GM18502 (cell line): ENCODE measurements around the gene C22orf39.

Experiments used
- ATAC-seq: cut with Tn5 transposase; IDR thresholded peaks from one replicate; pipeline ENCODE4 v1.9.1; 2021; ENCODE audit warnings: mild to moderate bottlenecking; ENCODE audit not compliant: unreplicated experiment, poor library complexity

Gene C22orf39

DNA sequence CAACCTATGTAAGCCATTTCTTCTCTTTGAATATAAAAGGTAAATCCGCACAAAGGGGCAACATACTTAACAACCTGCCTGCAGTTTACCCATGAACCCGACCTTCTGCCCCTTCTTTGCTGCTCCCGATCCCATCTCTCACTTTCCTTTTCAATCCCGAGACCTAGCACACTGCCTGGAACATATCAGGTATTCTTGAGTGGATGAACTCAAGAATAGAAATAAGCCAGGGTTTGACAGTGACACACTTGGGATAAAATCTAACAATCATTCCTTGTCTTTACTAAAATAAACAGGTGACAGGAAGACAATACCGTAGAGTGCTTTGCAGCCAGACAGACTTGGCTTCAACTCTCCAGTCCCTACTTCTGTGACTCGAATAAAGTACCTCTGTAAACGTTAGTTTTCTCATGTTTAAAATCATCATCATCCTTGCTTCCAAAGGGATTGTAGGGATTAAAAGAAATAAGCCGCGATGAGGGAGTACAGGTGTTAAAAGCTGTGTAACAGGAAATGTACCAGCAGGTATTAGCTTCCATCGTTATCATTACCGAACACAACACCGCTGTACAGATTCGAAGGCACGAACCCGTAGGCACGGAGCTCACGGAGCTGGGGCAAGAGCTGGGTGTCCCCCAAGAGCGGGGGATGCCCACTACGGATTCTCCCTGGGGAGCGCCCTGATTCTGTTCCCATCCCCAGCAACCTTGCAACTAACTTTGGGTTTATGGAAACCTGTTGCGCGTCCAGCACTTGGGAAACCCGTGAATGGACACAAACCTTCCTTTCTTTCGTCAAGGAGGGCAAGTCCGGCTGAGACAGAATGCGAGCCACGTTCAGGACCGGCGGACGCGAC, 30.8 kb upstream of the C22orf39 start:
- no peak for ATAC-seq

DNA sequence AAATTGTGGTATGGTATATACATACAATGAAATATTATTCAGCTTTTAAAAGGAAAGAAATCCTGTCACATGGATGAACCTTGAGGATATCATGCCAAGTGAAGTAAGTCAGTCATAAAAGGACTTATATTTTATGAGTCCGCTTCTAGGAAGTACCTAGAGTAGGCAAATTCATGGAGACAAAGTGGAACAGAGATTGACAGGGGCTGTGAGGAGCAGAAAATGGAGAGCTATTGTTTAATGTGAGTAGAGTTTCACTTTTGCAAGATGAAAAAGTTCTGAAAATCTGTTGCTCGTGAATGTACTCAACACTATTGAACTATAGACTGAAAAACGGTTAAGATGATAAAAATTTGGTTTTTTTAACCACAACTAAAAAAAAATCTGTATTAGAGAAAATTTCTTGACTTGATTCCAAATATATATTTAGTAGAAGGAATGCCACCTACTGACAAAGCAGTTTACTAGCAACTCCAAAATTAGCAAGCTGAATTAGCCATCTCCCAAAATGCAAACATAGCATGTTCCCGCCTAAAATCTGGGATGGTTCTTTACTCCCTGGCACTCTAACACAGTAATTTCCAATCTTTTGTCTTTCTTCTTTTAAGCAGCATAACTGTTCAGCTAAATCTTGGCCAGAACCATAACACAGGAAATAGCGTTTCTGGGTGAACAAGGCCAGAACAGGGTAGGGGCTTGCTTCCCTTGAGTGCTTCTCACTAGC, 30.0 kb upstream of the C22orf39 start:
- ATAC-seq, result no peak

DNA sequence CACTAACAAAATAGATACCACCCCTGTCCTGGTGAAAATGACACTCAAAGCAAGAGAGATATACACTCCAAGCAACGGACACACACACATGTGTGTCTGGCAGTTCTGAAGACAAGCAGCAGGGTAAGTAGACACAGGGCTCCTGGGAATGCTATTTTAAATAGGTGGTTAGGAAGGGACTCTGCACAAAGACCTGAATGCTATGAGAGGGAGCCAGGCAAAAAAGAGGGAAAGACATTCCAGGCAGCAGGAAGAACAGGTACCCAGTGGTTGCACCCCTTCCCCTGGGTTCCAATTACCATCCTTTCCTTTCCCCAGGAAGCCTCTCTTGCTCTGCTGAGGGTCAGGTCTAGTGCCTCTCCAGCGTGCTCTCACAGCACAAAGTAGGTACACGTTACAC, 28.5 kb upstream of the C22orf39 start:
- no peak for ATAC-seq

DNA sequence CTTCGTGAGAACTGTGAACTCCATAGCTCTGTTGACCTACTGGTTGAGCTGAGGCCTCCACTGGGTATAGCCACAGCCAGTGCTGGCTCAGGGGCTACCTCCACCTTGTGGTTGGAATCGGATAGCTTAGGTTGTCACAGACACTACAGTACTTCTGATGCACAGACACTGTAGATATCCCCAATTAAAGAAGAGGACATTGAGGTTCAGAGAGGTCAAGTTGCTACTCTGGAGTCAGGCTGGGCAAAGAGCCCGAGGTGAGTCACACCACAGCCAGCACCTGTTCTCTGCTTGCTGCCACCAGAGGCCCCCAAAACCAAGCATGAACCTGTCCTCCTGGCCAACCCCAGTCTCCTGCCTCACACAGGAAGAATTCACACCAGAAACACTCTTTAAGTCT, 26.1 kb upstream of the C22orf39 start:
- no peak for ATAC-seq

DNA sequence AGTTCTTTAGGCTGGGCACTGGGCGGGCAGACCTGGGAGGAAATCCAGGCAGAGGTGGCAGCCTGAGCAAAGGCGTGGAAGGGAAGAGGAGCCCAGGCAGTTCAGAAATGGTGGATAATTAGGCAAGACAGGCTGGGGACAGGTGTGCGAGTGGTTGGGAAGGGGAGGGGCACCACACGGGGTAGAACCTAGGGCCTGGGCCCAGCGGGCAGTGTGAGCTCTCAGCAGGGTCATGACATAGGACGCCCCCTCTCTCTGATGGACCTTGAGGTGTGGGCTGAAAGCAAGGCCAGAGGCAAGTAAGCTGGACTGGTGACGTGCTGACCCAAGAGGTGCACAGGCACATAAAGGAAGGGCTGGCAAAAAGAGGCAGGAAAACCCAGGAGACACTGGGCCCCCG, 24.7 kb upstream of the C22orf39 start:
- no peak for ATAC-seq

DNA sequence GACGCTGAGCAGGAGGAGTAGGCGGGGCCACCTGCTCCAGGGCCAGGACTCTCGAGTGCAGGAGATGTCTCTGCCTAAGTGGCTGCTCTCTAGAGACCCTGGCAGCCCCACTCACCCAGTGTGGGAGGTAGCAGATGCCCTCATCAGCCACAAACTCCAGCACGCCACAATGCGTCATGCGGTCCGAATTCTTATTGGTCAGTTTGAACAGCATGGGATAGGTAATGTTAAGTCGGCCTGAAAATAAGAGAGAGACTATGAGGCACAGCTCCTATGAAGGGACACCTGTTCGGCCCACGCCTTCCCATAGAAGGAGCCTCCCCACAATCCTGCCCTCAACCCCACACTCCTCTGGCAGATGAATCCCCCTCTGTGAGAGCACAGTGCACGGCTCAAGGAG, 24.1 kb upstream of the C22orf39 start:
- no peak for ATAC-seq

DNA sequence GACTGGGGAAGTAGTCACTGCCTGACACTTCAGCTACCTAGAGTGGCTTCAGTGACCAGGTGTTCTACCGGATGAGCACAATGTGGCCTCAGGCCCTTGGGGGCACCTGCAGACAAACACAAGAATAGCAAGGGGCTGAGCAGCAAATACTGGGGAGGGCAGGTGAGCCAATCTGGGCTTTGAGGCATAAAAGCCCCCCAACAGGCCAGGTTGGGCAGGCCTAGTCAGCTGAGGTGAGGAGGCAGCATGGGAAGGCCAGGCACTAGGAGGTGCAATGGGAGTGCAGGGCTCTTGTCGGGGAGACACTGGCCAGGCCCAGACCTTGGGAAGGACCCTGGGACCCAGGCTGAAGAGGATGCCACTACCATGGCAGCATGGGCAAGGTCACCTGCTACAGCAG, 22.5 kb upstream of the C22orf39 start:
- ATAC-seq, result no peak

DNA sequence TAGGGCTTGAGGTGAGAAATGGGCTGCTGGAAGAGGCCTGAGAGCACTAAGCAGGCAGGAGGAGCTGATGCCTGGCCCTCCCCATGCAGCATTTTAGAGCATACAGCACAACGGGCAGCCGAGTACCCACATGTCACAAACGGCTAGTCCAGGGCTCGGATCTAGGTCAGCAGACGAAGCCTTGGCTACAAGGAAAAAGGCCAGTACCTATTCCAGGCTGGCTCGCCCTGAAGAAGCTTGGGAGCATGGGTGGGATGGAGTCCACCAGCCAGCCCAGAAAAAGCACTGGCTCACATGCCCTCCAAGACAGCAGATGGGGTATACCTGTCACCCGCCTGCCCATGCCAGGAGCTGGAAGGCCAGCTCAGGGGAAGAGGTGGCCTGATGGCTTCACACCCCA, 21.9 kb upstream of the C22orf39 start:
- no peak for ATAC-seq

DNA sequence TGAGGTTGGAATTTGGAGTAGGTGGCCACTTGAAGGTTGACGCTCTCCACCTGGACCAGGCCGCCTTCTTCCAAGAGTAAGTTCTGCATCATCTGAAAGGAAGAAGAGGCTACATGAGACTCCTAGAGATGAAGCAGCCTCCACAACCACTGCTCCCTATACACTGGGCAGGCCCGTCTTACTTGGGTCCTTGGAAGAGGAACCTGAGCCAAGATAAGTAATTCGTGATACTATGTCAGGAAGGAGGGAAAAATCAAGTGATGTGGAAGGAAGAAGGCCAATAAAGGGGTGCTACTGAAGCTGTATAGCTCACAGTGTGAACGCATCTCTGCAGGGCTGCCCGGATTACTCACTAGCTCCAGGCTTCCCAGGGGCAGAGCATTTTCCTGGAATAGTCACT, 20.4 kb upstream of the C22orf39 start:
- ATAC-seq, result no peak

DNA sequence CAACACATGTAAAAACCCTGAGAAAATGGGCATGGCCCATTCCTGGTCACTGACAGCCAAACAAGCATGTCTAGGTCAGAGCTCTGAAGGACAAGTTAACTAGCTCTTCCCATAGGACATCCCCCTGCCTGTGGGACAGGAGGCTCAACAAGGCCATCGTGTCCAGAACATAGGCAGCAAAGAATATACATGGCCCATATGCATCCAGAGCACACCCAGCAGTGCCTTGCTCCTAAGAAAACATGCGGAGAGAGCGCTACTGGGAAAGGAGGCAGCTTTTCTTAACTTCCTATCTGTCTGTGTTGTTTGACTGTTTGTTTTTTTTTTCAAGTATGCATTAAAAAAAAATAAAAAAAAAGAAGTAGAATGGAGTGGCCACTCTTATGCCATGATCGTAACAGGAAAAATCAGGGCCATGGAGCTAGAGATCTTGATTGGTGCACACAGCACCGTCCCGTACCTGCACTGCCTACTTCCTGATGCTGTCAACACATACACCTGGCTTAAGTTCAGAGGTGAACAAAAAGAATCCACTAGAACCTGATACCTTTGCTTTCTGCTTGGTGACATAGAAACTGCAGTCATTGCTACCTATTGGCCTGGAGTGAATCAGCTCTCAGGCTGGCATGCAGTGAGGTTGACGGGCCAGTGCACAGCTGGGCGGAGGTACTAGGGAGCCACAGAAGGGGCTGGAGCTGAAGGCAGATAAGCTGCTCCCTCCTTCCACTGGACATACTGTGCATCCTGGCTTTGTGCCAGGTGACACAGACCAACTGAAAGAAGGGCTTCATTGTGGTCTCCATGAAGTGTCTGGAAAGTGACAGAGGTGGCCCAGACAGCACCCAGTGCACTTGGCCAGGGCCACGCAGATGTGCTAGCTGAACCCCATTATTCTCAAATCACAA, 19.6 kb upstream of the C22orf39 start:
- ATAC-seq, result no peak

DNA sequence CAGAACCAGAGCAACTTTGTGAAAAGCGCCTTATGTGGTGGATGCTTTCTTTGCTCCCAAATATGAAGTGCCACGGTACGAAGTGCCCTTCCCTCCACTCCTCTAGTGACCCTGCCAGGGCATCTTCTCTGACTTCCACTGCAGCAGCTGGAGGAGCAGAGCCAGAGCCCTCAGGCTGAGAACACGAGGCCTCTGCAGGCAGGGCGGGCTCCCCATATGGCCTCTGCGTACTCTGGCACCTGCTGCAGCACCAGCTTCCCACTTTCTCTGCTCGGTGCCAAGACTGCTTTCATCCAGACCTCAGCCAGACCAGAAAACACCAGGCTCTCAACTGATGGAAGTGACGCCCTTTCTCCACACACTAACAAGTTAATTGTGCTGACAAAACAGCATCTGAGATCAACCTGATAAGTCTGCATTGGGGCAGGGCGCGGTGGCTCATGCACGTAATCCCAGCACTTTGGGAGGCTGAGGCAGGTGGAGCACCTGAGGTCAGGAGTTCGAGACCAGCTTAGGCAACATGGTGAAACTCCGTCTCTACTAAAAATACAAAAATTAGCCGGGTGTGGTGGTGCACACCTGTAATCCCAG, 18.7 kb upstream of the C22orf39 start:
- no peak for ATAC-seq

DNA sequence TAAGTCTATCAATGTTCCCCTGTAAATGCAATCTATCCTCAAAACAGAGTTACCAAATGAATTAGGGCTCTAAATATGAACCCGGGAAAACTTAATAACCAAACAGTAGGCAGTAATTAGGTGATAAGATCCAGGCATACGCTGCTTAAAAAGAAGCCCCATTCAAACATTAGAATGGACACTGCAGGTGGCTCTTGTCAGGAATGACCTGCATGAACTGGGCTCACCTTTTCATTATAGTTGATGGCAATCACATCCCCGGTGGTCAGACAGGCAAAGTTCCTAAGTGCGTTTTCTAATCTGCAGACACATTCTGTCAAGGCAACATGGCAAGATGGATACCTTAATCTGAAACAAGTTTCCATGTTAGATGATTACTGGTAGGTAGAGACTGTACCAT, 17.5 kb upstream of the C22orf39 start:
- ATAC-seq, result no peak

DNA sequence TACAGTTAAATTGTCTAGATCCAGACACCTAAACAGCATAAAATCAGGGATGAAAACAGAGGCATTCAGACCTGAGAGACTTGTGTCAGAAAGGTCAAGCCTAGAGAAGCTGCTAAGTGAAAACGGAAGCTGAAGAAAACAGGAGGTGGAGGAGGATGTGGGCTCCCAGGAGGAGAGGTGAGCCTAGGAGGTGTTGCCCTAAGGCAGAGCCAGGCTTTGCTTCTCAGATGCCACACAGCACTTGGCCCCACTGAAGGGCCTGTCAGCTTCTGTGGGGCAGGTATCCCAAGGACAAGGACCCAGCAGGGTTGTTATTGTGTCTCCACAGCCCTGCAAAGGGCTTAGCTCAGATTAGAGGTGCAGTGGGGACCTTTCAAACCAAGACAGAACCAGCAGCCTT, 17.0 kb upstream of the C22orf39 start:
- ATAC-seq, result no peak

DNA sequence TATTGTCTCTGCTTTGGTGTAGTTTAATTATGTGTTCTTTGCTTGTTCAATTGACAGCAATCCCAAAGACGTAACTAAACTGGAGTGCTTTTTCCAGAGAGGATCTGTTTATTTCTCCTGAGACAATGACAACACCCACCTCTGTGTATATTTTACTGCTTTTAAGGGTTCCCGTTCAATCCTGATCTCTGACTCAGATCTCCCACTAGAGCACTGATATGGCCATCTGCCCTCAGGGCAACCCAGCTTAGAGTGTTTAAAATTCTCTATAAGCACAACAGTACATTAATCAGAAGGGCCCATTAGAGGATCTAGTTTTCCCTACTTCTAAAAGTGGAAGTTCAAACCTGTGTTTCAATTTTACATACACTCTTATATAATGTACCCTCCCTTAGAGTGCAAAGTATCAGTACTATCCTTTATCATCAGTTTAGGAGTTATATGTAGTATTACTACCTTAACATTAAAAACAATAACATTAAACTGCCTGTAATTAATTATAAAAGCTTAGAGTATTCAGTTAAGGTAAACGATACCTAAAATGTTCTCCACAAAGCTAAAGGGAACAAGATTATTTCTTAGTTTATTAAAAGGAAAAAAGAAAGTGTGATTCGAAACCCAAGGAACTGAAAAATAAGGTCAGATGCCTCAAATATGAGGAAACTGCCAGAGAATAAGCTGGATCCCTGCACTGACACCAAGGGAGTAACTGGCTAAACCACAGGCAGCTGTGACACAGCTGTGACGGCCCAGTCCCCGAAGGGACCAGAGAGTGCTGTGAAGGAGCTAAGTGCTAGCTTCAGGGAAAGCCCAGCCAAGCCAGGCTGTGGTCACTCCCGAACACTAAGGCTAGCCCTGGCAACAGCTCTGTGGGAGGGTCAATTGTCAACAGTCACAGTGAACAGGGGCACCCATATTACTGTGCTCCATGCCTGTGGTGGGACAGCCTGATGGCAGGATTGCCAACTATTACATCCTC, 16.3 kb upstream of the C22orf39 start:
- ATAC-seq, result no peak

DNA sequence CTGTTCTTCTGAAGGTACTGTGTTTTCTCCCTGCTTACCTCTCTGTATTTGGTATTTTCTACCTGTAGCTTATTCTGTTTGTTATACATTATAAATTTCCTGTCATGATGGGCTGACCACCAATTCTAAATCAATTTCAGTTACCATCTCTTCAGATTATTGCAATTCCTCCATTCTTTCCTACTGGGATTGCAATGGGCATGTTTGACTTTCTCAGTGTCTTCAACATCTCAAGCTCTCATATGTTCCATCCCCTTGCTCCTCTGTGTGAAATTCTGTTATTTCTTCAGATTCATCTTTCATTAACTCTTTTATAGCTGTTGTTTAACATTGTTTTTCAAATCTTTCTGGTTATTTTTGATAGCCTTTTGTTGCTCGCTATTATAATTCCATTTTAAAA, 15.5 kb upstream of the C22orf39 start:
- ATAC-seq, result no peak

DNA sequence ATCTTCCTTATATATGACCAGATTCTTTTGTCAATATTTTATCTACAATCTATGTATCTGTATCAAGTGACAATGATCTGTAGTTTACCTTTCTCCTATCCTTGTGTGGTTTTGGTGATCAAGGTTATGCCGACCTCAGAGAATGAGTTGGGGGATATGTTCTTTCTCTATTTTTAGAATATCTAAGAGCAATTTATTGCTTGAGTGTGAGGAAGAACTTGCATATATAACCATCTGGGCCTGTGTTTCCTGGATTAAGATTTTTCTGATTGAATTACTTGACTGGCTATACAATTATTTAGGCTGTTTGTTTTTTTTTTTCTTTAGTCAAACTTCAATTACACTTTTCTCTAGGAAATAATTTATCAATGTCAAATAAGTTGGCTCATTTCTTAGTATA, 14.0 kb upstream of the C22orf39 start:
- ATAC-seq, result no peak

DNA sequence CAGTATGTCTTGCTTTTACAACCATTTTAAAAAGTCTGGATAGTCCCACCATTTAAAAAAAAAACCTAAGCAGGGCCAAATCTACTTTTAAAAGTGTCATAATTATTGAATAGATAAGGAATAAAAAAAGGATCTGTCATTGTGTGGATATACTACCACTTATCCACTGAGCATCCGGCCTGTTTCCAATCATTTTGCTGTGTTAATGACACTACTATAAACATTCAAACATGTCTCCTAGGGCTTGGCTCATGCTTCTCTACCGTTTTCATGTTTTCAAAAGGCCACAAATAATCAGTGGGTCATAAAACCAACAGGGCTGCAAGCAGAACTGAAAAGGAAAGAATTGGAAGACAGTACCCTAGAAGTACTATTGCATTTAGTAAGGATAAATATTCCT, 12.5 kb upstream of the C22orf39 start:
- no peak for ATAC-seq

DNA sequence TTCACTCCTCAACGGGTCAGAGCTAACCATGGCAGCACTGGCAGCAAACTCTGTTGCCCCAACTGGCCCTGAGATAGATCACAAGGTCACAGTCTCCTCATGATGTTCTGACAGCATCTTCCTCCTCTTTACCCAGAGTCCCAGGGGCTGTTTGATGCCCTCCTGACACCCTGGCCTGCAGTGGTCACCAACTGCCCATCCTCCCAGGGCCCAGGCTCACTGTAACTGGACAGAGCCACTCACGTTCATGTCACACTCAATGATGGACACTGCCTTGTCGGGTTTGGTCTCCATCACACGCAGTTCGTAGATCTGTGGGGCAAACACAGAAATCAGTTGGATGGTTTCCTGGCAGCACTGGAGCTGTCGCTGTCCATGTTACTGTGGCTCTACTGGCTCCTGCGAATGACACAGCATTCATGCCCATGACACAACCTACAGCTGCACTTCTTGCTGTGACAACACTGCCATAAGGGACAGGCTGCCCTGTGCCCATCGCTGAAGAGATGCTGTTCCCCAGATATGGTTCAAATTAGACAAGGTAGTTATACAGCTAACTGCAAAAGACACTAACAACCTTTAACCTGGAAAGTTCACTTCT, 10.4 kb upstream of the C22orf39 start:
- ATAC-seq, result no peak

DNA sequence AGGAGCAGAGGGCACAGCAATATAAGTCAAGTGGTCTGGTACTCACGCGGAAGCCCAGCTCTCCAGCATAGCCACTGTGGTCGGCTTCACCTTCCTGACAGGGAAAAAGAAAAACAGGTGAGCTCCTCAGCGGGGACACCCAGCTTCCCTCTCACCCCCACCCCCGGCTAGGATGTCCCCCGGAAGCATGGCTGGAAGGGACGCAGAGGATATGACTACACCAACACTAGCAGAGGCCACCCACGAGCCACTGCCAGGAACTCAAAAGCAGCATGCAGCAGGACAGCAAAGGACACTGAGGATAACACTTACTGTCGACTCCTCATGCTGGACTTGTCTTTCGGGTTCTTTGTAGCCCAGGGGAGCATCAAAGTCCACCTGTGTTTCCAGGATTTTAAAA, 9.0 kb upstream of the C22orf39 start:
- no peak for ATAC-seq
